HepG2 (cell line): Measurements from ENCODE around the gene FGFR3. TPM values are rescaled to one million over a fixed set of nuclear protein-coding genes. Genes with fewer than 3 reads are reported as not detected.

Experiments used
- CBFB ChIP-seq: sonication (generic); formaldehyde crosslinking; IDR thresholded peaks from 2 replicates; pipeline ENCODE4 v1.4.0; 2020; ENCODE audit warnings: missing genetic modification reagents
- DR1 ChIP-seq: sonication (generic); formaldehyde crosslinking; IDR thresholded peaks from 2 replicates; pipeline ENCODE4 v1.8.0; 2021; ENCODE audit warnings: mild to moderate bottlenecking, missing genetic modification reagents, inconsistent platforms
- HOXA3 ChIP-seq: sonication (generic); formaldehyde crosslinking; IDR thresholded peaks from 2 replicates; pipeline ENCODE4 v1.5.0; 2020; ENCODE audit warnings: missing genetic modification reagents
- KLF11 ChIP-seq: IDR thresholded peaks from 2 replicates; pipeline ENCODE4 v1.6.1; 2016; ENCODE audit warnings: missing compliant biosample characterization
- NFRKB ChIP-seq: fragments of 450-650 bp; IDR thresholded peaks from 2 replicates; pipeline ENCODE4 v1.6.1; 2017
- NR2F6 ChIP-seq, 2 experiments: IDR thresholded peaks; 2 replicates each; pipeline ENCODE4 v1.6.1; 2016; ENCODE audit warnings: antibody characterized with exemption in 1 of 2, mild to moderate bottlenecking in 1 of 2
- REPIN1 ChIP-seq: sonication (generic); formaldehyde crosslinking; IDR thresholded peaks from 2 replicates; pipeline ENCODE4 v1.8.0; 2022; ENCODE audit warnings: missing genetic modification reagents, low read depth, mild to moderate bottlenecking, borderline replicate concordance
- THAP11 ChIP-seq: IDR thresholded peaks from 2 replicates; pipeline ENCODE4 v1.6.1; 2016; ENCODE audit warnings: missing biosample characterization, missing genetic modification reagents
- ZBTB33 ChIP-seq: sonication (generic); formaldehyde crosslinking; IDR thresholded peaks from 2 replicates; pipeline ENCODE4 v1.4.0; 2020; ENCODE audit warnings: missing genetic modification reagents
- ZNF121 ChIP-seq: sonication (generic); formaldehyde crosslinking; IDR thresholded peaks from 2 replicates; pipeline ENCODE4 v1.5.0; 2020; ENCODE audit warnings: mild to moderate bottlenecking, missing genetic modification reagents
- ZNF362 ChIP-seq: sonication (generic); formaldehyde crosslinking; IDR thresholded peaks from 2 replicates; pipeline ENCODE4 v1.4.0; 2020; ENCODE audit warnings: missing genetic modification reagents, mild to moderate bottlenecking, borderline replicate concordance
- ZNF619 ChIP-seq: sonication (generic); formaldehyde crosslinking; IDR thresholded peaks from 2 replicates; pipeline ENCODE4 v1.4.0; 2020; ENCODE audit warnings: mild to moderate bottlenecking, missing genetic modification reagents
- ZNF709 ChIP-seq: sonication (generic); formaldehyde crosslinking; IDR thresholded peaks from 2 replicates; pipeline ENCODE4 v1.5.0; 2020; ENCODE audit warnings: mild to moderate bottlenecking, missing genetic modification reagents
- ZNF770 ChIP-seq: sonication (generic); formaldehyde crosslinking; IDR thresholded peaks from 2 replicates; pipeline ENCODE4 v1.5.0; 2020; ENCODE audit warnings: mild to moderate bottlenecking, missing genetic modification reagents
- ZXDC ChIP-seq: sonication (generic); formaldehyde crosslinking; IDR thresholded peaks from 2 replicates; pipeline ENCODE4 v1.5.0; 2020; ENCODE audit warnings: mild to moderate bottlenecking, missing genetic modification reagents
- polyA plus RNA-seq, 8 experiments: library from polyadenylated mRNA; depleted of rRNA in 3 of 8; stranded (reverse) in 7 of 8; unstranded in 1 of 8; fragments of >200 nt; fragmentation: Illumina TruSeq in 4 of 8; extraction: Trizol in 4 of 8; gene quantifications; 2 replicates each; pipeline versions ENCODE4 v1.2.1 to v1.2.3, GENCODE V29; 2011 to 2016; ENCODE audit warnings: low read depth in 4 of 8, missing spikeins in 1 of 8, mixed read lengths in 1 of 8; ENCODE audit not compliant: insufficient read depth in 1 of 8
- total RNA-seq, 5 experiments: library from RNA; depleted of rRNA; stranded (reverse); fragments of >200 nt; fragmentation: Illumina TruSeq; extraction: Trizol; gene quantifications; 2 replicates each; pipeline ENCODE4 v1.2.3, GENCODE V29; 2016; ENCODE audit warnings: low read depth in 1 of 5
- TF ChIP-seq, protein P1 (sequence below): sonication (generic); formaldehyde crosslinking; IDR thresholded peaks from 2 replicates; pipeline ENCODE4 v1.4.0; 2020; ENCODE audit warnings: missing genetic modification reagents, borderline replicate concordance

FGFR3 gene
- total and polyA plus RNA-seq, 2 of the 13 experiments (the other 11 are each of a cell fraction or from before 2014, with no cell fraction given), result 103 to 109 TPM

- no peak for TF ChIP-seq ZBTB33 (CRISPR knock-in tag)
- 0 out of 2 replicates have a peak, but pooled peaks have one; percentile 19 for TF ChIP-seq KLF11
- TF ChIP-seq, protein P1, sequence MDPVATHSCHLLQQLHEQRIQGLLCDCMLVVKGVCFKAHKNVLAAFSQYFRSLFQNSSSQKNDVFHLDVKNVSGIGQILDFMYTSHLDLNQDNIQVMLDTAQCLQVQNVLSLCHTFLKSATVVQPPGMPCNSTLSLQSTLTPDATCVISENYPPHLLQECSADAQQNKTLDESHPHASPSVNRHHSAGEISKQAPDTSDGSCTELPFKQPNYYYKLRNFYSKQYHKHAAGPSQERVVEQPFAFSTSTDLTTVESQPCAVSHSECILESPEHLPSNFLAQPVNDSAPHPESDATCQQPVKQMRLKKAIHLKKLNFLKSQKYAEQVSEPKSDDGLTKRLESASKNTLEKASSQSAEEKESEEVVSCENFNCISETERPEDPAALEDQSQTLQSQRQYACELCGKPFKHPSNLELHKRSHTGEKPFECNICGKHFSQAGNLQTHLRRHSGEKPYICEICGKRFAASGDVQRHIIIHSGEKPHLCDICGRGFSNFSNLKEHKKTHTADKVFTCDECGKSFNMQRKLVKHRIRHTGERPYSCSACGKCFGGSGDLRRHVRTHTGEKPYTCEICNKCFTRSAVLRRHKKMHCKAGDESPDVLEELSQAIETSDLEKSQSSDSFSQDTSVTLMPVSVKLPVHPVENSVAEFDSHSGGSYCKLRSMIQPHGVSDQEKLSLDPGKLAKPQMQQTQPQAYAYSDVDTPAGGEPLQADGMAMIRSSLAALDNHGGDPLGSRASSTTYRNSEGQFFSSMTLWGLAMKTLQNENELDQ (CRISPR knock-in tag), result no peak
- peak; percentile 5; the same call in 1 of the 2 replicates for TF ChIP-seq THAP11 (CRISPR knock-in tag)
- no peak for TF ChIP-seq ZNF709
- TF ChIP-seq NR2F6 (IDR thresholded peaks at IDR 0.05), result peak; percentile 53
- TF ChIP-seq NR2F6 (CRISPR knock-in tag; IDR thresholded peaks at IDR 0.05), result peak; percentile 76
- TF ChIP-seq HOXA3 (CRISPR knock-in tag), result peak; percentile 57
- TF ChIP-seq NFRKB, result no peak
- TF ChIP-seq ZXDC (CRISPR knock-in tag), result no peak
- TF ChIP-seq ZNF362 (CRISPR knock-in tag), result no peak
- peak; percentile 34; the same call in 1 of the 2 replicates for TF ChIP-seq ZNF121 (CRISPR knock-in tag)
- TF ChIP-seq DR1, result peak; percentile 57
- peak; percentile 43; the same call in 1 of the 2 replicates for TF ChIP-seq ZNF770 (CRISPR knock-in tag)
- no peak for TF ChIP-seq ZNF619 (CRISPR knock-in tag)
- no peak; the same call in 1 of the 2 replicates for TF ChIP-seq CBFB (CRISPR knock-in tag)
- TF ChIP-seq REPIN1 (CRISPR knock-in tag), result no peak; the same call in 1 of the 2 replicates
Observed at GRCh38 chr4:1766106-1767060, 26.7 kb upstream of the FGFR3 start (continued).
